Measurements from ENCODE around the gene PFAS. TPM values are rescaled to one million over a fixed set of nuclear protein-coding genes. Genes with fewer than 3 reads are reported as not detected.

Gene PFAS
- total RNA-seq, 1 experiment from 2014 or later: 228 TPM

DNA sequence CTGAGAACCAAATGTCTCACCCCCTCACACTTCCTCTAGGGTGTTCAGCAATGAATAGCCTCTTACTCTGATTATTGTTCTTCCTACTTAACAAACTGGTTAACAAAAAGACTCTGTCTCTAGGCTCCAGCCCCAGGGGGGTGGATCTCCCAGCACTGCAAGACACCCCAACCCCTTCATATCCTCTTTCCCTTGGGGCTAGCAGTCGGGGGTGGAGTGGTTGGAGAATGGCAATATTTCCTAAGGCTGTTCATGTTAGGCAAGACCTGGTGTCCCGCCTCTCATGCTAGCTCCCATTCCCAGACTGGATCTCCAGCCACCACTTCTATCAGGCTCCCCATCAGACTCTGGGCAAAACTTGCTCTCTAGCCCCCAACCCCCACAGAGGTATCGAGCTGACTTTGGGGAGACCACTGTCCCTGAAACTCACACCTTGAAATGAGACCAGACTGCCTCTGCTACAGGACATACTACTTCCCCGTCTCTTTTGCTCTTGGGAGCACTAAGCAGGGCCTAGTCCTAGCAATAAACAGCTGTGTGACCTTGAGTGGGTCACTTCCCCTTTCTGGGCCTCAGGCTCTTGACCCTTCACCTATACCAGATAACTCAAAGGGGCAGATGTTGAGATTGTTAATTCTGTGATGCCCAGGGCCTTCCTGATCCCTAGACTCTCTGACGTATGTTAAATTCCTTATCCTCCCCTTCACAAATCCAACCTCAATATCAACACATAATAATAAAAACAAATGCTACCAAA is 43.7 kb downstream of the PFAS start:
- no peak overlapping the region for H2BK20ac ChIP-seq (ENCODE audit: low read depth, low read length, poor library complexity, severe bottlenecking)
- peaks cover 0 to 6% of the 10 kb centered on the region in 2 experiments; a peak in 1 of 5 replicates for H3K9me3 Mint-ChIP-seq
- peaks cover 3% of the 10 kb centered on the region for H3K27me3 Mint-ChIP-seq (ENCODE audit: low read depth)
- no peak overlapping the region for H4K8ac ChIP-seq (replicated peaks; ENCODE audit: insufficient read length, low read depth, low read length)
- no peak overlapping the region for H3K23ac ChIP-seq (ENCODE audit: insufficient read length, low read depth, low read length)
- no peak overlapping the region for H4K91ac ChIP-seq (ENCODE audit: insufficient read length, low read depth, low read length)
- H3K79me2 ChIP-seq (ENCODE audit: insufficient read depth, low read length): no peaks in the 10 kb centered on the region
- H4K5ac ChIP-seq (ENCODE audit: insufficient read length, low read depth, low read length): no peak overlapping the region
- H2BK5ac ChIP-seq (ENCODE audit: insufficient read length, low read length): no peak overlapping the region
- no peak overlapping the region for H3K9ac ChIP-seq (ENCODE audit: extremely low read depth, insufficient read length, low read length)
- H4K20me1 ChIP-seq (ENCODE audit: control insufficient read depth, insufficient read depth, insufficient read length): no peaks in the 10 kb centered on the region
- no peak overlapping the region; a peak in 1 of 5 replicates for H3K4me3 Mint-ChIP-seq
- H3K56ac ChIP-seq (ENCODE audit: insufficient read length, low read depth, low read length): no peak overlapping the region
- no peaks in the 10 kb centered on the region for H3K27me3 ChIP-seq (ENCODE audit: insufficient read depth, low read length)
- DNase-seq: no peak
- H3K36me3 Mint-ChIP-seq (ENCODE audit: insufficient read depth in 1 of 3, low read depth in 3 of 3): peaks cover 2 to 7% (median 5%) of the 10 kb centered on the region in 3 experiments; a peak in 4 of 7 replicates
- no peaks in the 10 kb centered on the region for H3K79me1 ChIP-seq (ENCODE audit: insufficient read depth, low read depth, low read length, poor library complexity, severe bottlenecking)
- no peak overlapping the region for H2AFZ ChIP-seq (ENCODE audit: low read length)
- H3K23me2 ChIP-seq (ENCODE audit: insufficient read length, low read depth, low read length, poor library complexity, severe bottlenecking): peaks cover 12% of the 10 kb centered on the region
- no peak overlapping the region for H3K27ac ChIP-seq (ENCODE audit: insufficient read length, low read depth, low read length)
- no peak overlapping the region for H3K14ac ChIP-seq (ENCODE audit: insufficient read depth, low read length)
- H3K27ac Mint-ChIP-seq: no peak overlapping the region
- H2AK5ac ChIP-seq (ENCODE audit: insufficient read length, low read length): no peak overlapping the region
- 100% methylated on average over 1 of the region's 5 CpGs for WGBS (ENCODE audit: extremely low coverage, insufficient read length, low lambda C conversion rate)
- no peaks in the 10 kb centered on the region for H3K9me3 ChIP-seq (ENCODE audit: control insufficient read depth, low read depth, low read length)
- no peak overlapping the region for H3K18ac ChIP-seq (ENCODE audit: insufficient read length, low read depth, low read length)
- no peaks in the 10 kb centered on the region for H3K4me1 ChIP-seq (ENCODE audit: insufficient read depth, low read length)
- no peak overlapping the region for H2BK120ac ChIP-seq (ENCODE audit: low read depth, low read length, poor library complexity, severe bottlenecking)
- no peak overlapping the region for H3K4me2 ChIP-seq (ENCODE audit: insufficient read depth, insufficient read length, low read length)
- no peak overlapping the region for H3T11ph ChIP-seq (ENCODE audit: low read length)
- no peak overlapping the region for H2BK15ac ChIP-seq (ENCODE audit: low read depth, low read length)
- no peak overlapping the region for H3K4ac ChIP-seq (ENCODE audit: low read depth, low read length)
- no peak overlapping the region for H2BK12ac ChIP-seq (ENCODE audit: insufficient read length, low read depth, low read length)
- TF ChIP-seq, protein P1, sequence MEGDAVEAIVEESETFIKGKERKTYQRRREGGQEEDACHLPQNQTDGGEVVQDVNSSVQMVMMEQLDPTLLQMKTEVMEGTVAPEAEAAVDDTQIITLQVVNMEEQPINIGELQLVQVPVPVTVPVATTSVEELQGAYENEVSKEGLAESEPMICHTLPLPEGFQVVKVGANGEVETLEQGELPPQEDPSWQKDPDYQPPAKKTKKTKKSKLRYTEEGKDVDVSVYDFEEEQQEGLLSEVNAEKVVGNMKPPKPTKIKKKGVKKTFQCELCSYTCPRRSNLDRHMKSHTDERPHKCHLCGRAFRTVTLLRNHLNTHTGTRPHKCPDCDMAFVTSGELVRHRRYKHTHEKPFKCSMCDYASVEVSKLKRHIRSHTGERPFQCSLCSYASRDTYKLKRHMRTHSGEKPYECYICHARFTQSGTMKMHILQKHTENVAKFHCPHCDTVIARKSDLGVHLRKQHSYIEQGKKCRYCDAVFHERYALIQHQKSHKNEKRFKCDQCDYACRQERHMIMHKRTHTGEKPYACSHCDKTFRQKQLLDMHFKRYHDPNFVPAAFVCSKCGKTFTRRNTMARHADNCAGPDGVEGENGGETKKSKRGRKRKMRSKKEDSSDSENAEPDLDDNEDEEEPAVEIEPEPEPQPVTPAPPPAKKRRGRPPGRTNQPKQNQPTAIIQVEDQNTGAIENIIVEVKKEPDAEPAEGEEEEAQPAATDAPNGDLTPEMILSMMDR (conservative IDR thresholded peaks at IDR 0.05): no peak
- peaks cover 28 to 29% of the 10 kb centered on the region in 2 experiments for H3K4me1 Mint-ChIP-seq

All from H9 (cell line).